GM10266 (cell line): ENCODE measurements around the gene RGS16.

ENCODE experiments used
- DNase-seq: peaks from one replicate; pipeline ENCODE4 v3.0.0; 2012; ENCODE audit errors: extremely low spot score
- TF ChIP-seq, protein P1 (sequence below): IDR thresholded peaks from 2 replicates; pipeline ENCODE4 v1.5.1; 2012; ENCODE audit warnings: mild to moderate bottlenecking, low read depth; ENCODE audit not compliant: control insufficient read depth, insufficient read depth; ENCODE audit errors: missing control alignments

The RGS16 gene

DNA sequence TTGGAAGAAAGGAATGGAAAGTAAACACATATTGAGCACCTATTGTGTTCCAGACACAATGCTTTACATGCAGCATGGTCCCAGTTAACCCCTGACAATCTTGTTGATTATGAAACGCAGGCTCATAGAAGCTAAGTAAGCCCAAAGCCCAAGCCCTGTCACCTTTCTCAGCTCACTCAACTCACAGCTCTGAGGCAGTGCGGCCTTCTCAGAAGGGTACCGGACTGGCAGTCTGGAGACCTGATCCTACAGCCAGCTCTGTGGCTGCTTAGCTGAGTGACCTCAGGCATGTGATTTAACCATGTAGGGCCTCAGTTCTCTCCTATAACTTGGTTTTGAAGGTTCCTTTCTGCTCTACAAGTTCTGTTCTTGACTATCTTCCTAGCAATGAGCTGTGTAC, 14.7 kb downstream of the RGS16 start:
- DNase-seq: no peak
- TF ChIP-seq, protein P1, sequence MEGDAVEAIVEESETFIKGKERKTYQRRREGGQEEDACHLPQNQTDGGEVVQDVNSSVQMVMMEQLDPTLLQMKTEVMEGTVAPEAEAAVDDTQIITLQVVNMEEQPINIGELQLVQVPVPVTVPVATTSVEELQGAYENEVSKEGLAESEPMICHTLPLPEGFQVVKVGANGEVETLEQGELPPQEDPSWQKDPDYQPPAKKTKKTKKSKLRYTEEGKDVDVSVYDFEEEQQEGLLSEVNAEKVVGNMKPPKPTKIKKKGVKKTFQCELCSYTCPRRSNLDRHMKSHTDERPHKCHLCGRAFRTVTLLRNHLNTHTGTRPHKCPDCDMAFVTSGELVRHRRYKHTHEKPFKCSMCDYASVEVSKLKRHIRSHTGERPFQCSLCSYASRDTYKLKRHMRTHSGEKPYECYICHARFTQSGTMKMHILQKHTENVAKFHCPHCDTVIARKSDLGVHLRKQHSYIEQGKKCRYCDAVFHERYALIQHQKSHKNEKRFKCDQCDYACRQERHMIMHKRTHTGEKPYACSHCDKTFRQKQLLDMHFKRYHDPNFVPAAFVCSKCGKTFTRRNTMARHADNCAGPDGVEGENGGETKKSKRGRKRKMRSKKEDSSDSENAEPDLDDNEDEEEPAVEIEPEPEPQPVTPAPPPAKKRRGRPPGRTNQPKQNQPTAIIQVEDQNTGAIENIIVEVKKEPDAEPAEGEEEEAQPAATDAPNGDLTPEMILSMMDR: no peak

DNA sequence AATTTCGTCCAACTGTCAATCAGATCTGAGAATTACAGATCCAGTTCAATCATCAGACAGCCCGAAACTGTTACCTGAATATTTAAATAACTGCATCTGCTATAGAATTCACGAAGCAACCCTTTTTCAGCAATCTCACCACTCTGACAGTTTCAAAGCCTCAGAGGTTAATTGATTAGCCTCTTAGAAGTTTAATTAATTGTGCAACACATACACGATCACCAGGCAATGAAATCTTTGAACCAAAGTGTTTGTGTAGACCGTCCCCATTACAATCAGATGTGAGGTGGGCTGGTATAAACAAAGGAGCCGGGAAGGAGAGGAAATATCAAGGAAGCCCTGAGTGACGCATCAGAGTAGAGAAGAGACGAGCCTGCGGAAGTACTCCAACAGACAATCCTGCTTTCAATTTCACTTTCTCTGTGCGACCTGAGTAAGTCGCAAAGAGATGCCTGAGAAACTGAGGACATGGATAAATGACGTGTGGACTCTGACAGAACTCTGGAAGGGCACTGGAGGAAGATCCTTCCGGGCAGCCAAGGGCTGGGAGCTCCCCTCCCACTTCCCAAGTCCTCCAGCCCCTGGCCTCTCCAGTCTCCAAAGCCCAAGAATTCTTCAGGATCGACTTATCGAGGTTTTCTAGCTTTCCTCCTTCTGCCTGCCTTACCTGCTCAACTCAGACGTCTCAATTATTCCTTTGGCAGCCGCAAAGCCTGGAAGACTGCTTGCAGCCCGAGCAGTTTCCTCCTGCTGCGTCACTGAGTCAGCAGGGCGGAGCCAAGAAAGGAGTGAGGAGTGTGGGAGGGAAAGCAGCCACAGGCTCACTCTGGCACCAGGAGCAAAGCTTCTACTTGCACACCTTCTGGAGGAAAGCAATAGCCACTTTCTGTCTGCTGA, 15.4 kb downstream of the RGS16 start, which contains the start of gene RNASEL:
Gene RNASEL, minus strand, starts transcription at position 757 of the 897 bp plus-strand sequence. CDS start 2,450 bp downstream, outside the sequence.
- DNase-seq: no peak
- TF ChIP-seq, protein P1: no peak

DNA sequence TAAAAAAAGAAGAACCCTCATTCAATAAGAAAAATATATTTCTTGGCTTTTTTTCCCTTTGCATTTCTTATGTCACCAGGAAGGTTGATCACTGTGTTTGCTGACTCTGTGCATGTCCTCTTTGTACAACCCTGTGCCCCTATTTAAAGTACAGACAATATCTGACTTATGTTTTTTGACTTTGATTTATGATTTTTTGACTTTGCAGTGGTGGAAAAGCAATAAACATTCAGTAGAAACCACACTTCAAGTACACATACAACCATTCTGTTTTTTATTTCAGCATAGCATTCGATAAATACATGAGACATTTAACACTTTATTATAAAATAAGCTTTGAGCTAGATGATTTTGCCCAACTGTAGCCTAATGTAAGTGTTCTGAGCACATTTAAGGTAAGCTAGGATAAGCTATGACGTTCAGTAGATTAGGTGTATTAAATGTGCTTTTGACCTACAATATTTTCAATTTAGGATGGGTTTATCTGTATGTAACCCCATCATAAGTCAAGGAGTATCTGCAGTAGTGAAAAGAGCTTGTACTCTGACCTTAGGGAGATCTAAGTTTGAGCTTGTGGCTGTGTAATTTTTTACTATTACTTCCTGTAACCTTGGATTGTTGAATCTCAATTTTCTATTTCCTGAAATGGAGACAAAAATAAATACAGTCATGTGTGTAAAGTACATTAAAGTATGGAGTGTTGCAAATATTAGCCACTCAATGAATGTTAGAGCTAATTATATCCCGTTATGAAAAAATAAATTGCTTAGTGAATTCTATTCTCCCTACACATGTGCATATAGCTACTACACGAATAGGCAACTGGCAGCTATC, 16.3 kb downstream of the RGS16 start:
- no peak for DNase-seq

DNA sequence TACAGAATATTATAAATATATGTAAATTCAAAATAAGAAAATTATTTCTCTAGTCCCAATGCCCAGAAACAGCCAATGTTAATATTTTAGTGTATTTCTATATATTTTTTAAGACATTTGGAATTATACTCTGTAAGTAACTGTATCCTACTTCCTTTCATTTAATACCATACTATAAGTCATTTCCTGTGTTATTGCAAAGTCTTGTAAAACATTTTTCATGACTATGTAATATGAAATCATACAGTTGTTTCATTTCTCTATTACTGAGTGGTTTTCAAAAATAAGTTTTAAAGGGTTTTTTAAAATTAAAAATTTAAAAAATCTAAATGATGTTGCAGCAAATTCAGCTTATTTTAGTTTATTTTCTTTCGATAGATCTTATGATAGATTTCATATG, 17.1 kb downstream of the RGS16 start:
- DNase-seq: no peak
- TF ChIP-seq, protein P1: no peak

More for the DNA sequence above, 16.3 kb downstream of the RGS16 start:
- TF ChIP-seq, protein P1: no peak

DNA sequence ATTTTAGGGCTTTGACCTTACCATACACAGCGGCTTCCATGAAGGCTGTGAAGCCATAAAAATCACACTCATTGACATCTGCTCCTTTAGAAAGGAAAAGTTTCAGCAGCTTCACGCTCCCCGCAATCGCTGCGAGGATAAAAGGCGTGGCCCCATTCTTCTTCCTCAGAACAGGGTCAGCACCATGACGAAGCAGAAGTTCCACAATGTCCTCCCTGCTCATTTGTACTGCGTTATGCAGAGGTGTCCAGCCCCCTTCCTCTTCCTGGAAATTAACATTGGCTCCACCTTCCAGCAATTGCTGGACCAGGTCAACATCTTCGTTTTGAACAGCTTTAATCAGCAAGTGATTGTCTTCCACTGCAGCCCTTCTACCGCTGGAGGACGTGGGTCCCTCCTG, 17.8 kb downstream of the RGS16 start:
- TF ChIP-seq, protein P1: no peak
- no peak for DNase-seq

DNA sequence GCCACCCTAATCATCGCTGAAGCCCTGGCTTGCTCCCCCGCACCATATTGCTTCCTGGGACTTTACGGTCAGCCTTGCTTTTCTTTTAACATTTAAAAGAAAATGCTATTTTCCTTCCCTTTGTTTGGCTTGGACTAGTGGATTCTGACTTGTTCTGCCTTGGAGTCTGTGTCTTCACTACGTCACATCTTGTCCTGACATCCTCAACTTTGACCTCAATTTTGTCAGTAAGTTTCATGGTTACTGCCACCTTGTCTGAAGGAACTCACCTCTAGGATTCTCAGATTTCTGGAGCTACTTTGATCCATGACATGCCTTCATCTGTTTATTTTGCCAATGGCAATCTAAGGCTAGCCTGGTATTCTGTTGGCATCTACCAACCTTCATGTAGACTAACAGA, 19.4 kb downstream of the RGS16 start:
- DNase-seq: no peak
- TF ChIP-seq, protein P1: no peak
